HEK293 (cell line): ENCODE results near the gene KRT78.
A peak's percentile ranks its signal among the peaks of the same experiment; 100 is the strongest.

ENCODE experiments used
- CTCF ChIA-PET: fragments of 350-600 bp; formaldehyde crosslinking; extraction: SDS; loops from one replicate; lab custom pipeline; 2021; ENCODE audit warnings: antibody characterized with exemption; lab: Yijun Ruan, JAX
- POLR2A ChIA-PET: fragments of 300-600 bp; formaldehyde crosslinking; extraction: SDS; loops from one replicate; lab custom pipeline; 2020; ENCODE audit warnings: antibody characterized with exemption, inconsistent platforms; lab: Yijun Ruan, JAX
- H3K27ac ChIP-seq: fragments of 200-500 bp; sonication (Bioruptor generic); 2 replicates; pipeline ENCODE4 v1.5.1; 2014; ENCODE audit warnings: low read depth, low read length, control low read depth, inconsistent platforms; ENCODE audit errors: extremely low read depth
- H3K36me3 ChIP-seq, 2 experiments: fragments of 200-500 bp in 1 of 2; sonication (Bioruptor generic) in 1 of 2; 1 replicate in 1 of 2; 2 replicates in 1 of 2; pipeline ENCODE4 v1.5.1; 2014 to 2017; ENCODE audit warnings: inconsistent platforms in 2 of 2, low read length in 2 of 2; ENCODE audit not compliant: control insufficient read depth in 2 of 2, insufficient read depth in 1 of 2
- H3K4me1 ChIP-seq: fragments of 200-500 bp; sonication (Bioruptor generic); 2 replicates; pipeline ENCODE4 v1.5.1; 2014; ENCODE audit warnings: mild to moderate bottlenecking, low read length, inconsistent platforms; ENCODE audit not compliant: control insufficient read depth, insufficient read depth
- H3K4me3 ChIP-seq: 2 replicates; pipeline ENCODE4 v1.5.1; 2011; ENCODE audit warnings: low read depth, mild to moderate bottlenecking, control low read depth, low read length, moderate library complexity
- H3K9me3 ChIP-seq: fragments of 200-500 bp; sonication (Bioruptor generic); 2 replicates; pipeline ENCODE4 v1.5.1; 2014; ENCODE audit warnings: low read depth, low read length, inconsistent platforms; ENCODE audit not compliant: control insufficient read depth, insufficient read depth
- GLI4 ChIP-seq: fragments of 450-650 bp; formaldehyde crosslinking; IDR thresholded peaks from 2 replicates; pipeline ENCODE4 v1.5.1; 2016; ENCODE audit warnings: missing biosample characterization, missing genetic modification characterization
- OSR2 ChIP-seq: fragments of 450-650 bp; formaldehyde crosslinking; IDR thresholded peaks from 2 replicates; pipeline ENCODE4 v1.5.1; 2016; ENCODE audit warnings: missing biosample characterization, missing genetic modification characterization
- ZBTB10 ChIP-seq: fragments of 450-650 bp; formaldehyde crosslinking; IDR thresholded peaks from 2 replicates; pipeline ENCODE4 v1.5.1; 2016; ENCODE audit warnings: missing biosample characterization, missing genetic modification characterization
- ZNF114 ChIP-seq: fragments of 450-650 bp; formaldehyde crosslinking; IDR thresholded peaks from 2 replicates; pipeline ENCODE4 v1.5.0; 2017; ENCODE audit warnings: missing biosample characterization, missing genetic modification characterization
- ZNF138 ChIP-seq: fragments of 450-650 bp; formaldehyde crosslinking; IDR thresholded peaks from 2 replicates; pipeline ENCODE4 v1.5.1; 2016; ENCODE audit warnings: missing biosample characterization, missing genetic modification characterization, borderline replicate concordance
- ZNF19 ChIP-seq: fragments of 450-650 bp; formaldehyde crosslinking; IDR thresholded peaks from 2 replicates; pipeline ENCODE4; 2016; ENCODE audit warnings: missing biosample characterization, missing genetic modification characterization, low read depth
- ZNF26 ChIP-seq: fragments of 450-650 bp; formaldehyde crosslinking; IDR thresholded peaks from 2 replicates; pipeline ENCODE4 v1.5.1; 2016; ENCODE audit warnings: missing biosample characterization, missing genetic modification characterization
- ZNF266 ChIP-seq: fragments of 450-650 bp; formaldehyde crosslinking; IDR thresholded peaks from 2 replicates; pipeline ENCODE4 v1.5.1; 2016; ENCODE audit warnings: missing biosample characterization, missing genetic modification characterization, low read depth
- ZNF335 ChIP-seq: fragments of 450-650 bp; formaldehyde crosslinking; conservative IDR thresholded peaks from 2 replicates; pipeline ENCODE4 v1.5.1; 2016; ENCODE audit warnings: missing biosample characterization, missing genetic modification characterization
- ZNF341 ChIP-seq: fragments of 450-650 bp; formaldehyde crosslinking; IDR thresholded peaks from 2 replicates; pipeline ENCODE4; 2016; ENCODE audit warnings: low read depth, missing biosample characterization, missing genetic modification characterization
- ZNF350 ChIP-seq: fragments of 450-650 bp; formaldehyde crosslinking; IDR thresholded peaks from 2 replicates; pipeline ENCODE4 v1.5.0; 2017; ENCODE audit warnings: missing biosample characterization, mild to moderate bottlenecking, missing genetic modification characterization
- ZNF37A ChIP-seq: fragments of 450-650 bp; IDR thresholded peaks from 2 replicates; pipeline ENCODE4 v1.5.1; 2018; ENCODE audit warnings: missing biosample characterization, missing genetic modification characterization
- ZNF449 ChIP-seq: fragments of 450-650 bp; formaldehyde crosslinking; IDR thresholded peaks from 2 replicates; pipeline ENCODE4 v1.5.1; 2017; ENCODE audit warnings: missing biosample characterization, mild to moderate bottlenecking, missing genetic modification characterization, moderate library complexity
- ZNF510 ChIP-seq: fragments of 450-650 bp; formaldehyde crosslinking; IDR thresholded peaks from 2 replicates; pipeline ENCODE4 v1.5.1; 2018; ENCODE audit warnings: mild to moderate bottlenecking, missing genetic modification characterization, missing biosample characterization; ENCODE audit not compliant: insufficient replicate concordance
- ZNF580 ChIP-seq: fragments of 450-650 bp; formaldehyde crosslinking; IDR thresholded peaks from 2 replicates; pipeline ENCODE4 v1.5.1; 2016; ENCODE audit warnings: missing biosample characterization, missing genetic modification characterization
- ZNF677 ChIP-seq: fragments of 450-650 bp; IDR thresholded peaks from 2 replicates; pipeline ENCODE4 v1.5.0; 2018; ENCODE audit warnings: missing biosample characterization, mild to moderate bottlenecking, missing genetic modification characterization, moderate library complexity
- ZNF768 ChIP-seq: fragments of 450-650 bp; formaldehyde crosslinking; IDR thresholded peaks from 2 replicates; pipeline ENCODE4 v1.5.1; 2018; ENCODE audit warnings: missing biosample characterization, mild to moderate bottlenecking, missing genetic modification characterization

KRT78 gene

GRCh38 chr12:52812073-52812400, 36.8 kb downstream of the KRT78 start:
- POLR2A ChIA-PET: no interaction called here
- no peak for TF ChIP-seq ZNF677 (tag by site-specific recombination)
- no peak for TF ChIP-seq ZNF138 (tag by site-specific recombination)
- H3K4me3 ChIP-seq: no peak overlapping the region
- H3K9me3 ChIP-seq: no peaks in the 10 kb centered on the region
- CTCF ChIA-PET: interaction anchor here (0.6 kb wide), 1 partner anchor 54 kb away, joined by 3 read pairs; no protein-coding TSS in a partner anchor
- H3K36me3 ChIP-seq: no peaks in the 10 kb centered on the region
- no peaks in the 10 kb centered on the region for H3K4me1 ChIP-seq
- no peak overlapping the region for H3K27ac ChIP-seq

- Histone ChIP-seq H3K4me1 (no peaks in the 10 kb centered on the region), H3K9me3 (no peaks in the 10 kb centered on the region), H3K27ac (no peak overlapping the region), H3K36me3 (no peaks in the 10 kb centered on the region), H3K4me3 (no peak overlapping the region)
- TF ChIP-seq ZNF37A (no peak), ZNF768 (tag by site-specific recombination) (peak; percentile 25; the same call in 1 of the 2 replicates)
- CTCF ChIA-PET: interaction anchor here (0.6 to 0.7 kb wide), 2 partner anchors 54 to 131 kb away, joined by 3 read pairs; no protein-coding TSS in a partner anchor
- POLR2A ChIA-PET: no interaction called here
Observed at GRCh38 chr12:52811191-52812072, 37.4 kb downstream of the KRT78 start.

- Histone ChIP-seq H3K4me1 (no peaks in the 10 kb centered on the region), H3K36me3 (no peaks in the 10 kb centered on the region), H3K9me3 (no peaks in the 10 kb centered on the region), H3K27ac (no peak overlapping the region), H3K4me3 (no peak overlapping the region)
- ChIA-PET CTCF (interaction anchor here (0.6 to 0.7 kb wide), 2 partner anchors 61 to 132 kb away, joined by 3 read pairs; no protein-coding TSS in a partner anchor), POLR2A (no interaction called here)
- TF ChIP-seq ZBTB10 (tag by site-specific recombination) (no peak), ZNF114 (tag by site-specific recombination) (no peak), ZNF341 (no peak), ZNF266 (tag by site-specific recombination) (no peak), GLI4 (tag by site-specific recombination) (no peak), ZNF335 (tag by site-specific recombination) (no peak), ZNF510 (tag by site-specific recombination) (no peak), ZNF449 (tag by site-specific recombination) (no peak), ZNF19 (no peak)
Observed at GRCh38 chr12:52810554-52810953, 38.2 kb downstream of the KRT78 start.

- Histone ChIP-seq H3K4me1 (no peaks in the 10 kb centered on the region; the same call in 1 of the 2 replicates), H3K4me3 (no peak overlapping the region), H3K36me3 (no peaks in the 10 kb centered on the region), H3K27ac (no peak overlapping the region), H3K9me3 (no peaks in the 10 kb centered on the region)
- ChIA-PET CTCF (no interaction called here), POLR2A (no interaction called here)
- TF ChIP-seq ZNF350 (tag by site-specific recombination) (no peak), ZNF580 (tag by site-specific recombination) (no peak), ZNF26 (tag by site-specific recombination) (no peak), OSR2 (tag by site-specific recombination) (no peak)
Observed at GRCh38 chr12:52809166-52809565, 39.6 kb downstream of the KRT78 start.
